GM18873 (cell line): ENCODE data around the gene KDM4B.

Experiments
- ATAC-seq: cut with Tn5 transposase; IDR thresholded peaks from one replicate; pipeline ENCODE4 v1.9.1; 2021; ENCODE audit warnings: mild to moderate bottlenecking, moderate library complexity, moderate number of reproducible peaks; ENCODE audit not compliant: unreplicated experiment, low FRiP score

The KDM4B gene

GRCh38 chr19:4983346-4984105, 14.6 kb downstream of the KDM4B start:
- ATAC-seq, result no peak

GRCh38 chr19:4984106-4984380, 15.1 kb downstream of the KDM4B start:
- ATAC-seq, result no peak

- no peak for ATAC-seq
These were observed 15.6 kb downstream of the KDM4B start for GRCh38 chr19:4984438-4984990.

GRCh38 chr19:4985551-4985991, 16.7 kb downstream of the KDM4B start:
- ATAC-seq, result no peak

- ATAC-seq, result no peak
These were observed 17.1 kb downstream of the KDM4B start for GRCh38 chr19:4986056-4986455.

GRCh38 chr19:4986471-4986891, 17.6 kb downstream of the KDM4B start:
- no peak for ATAC-seq

- no peak for ATAC-seq
These were observed 18.3 kb downstream of the KDM4B start for GRCh38 chr19:4987256-4987655.

GRCh38 chr19:4987692-4988370, 18.9 kb downstream of the KDM4B start:
- ATAC-seq, result no peak

GRCh38 chr19:4988770-4989251, 19.9 kb downstream of the KDM4B start:
- ATAC-seq, result no peak

GRCh38 chr19:4990306-4990705, 21.4 kb downstream of the KDM4B start:
- ATAC-seq, result no peak

- no peak for ATAC-seq
These were observed 22.6 kb downstream of the KDM4B start for GRCh38 chr19:4991538-4991937.

GRCh38 chr19:4991996-4992698, 23.2 kb downstream of the KDM4B start:
- ATAC-seq, result no peak

GRCh38 chr19:4993683-4994082, 24.8 kb downstream of the KDM4B start:
- ATAC-seq, result no peak

GRCh38 chr19:4996701-4997100, 27.8 kb downstream of the KDM4B start:
- no peak for ATAC-seq

- no peak for ATAC-seq
These were observed 28.4 kb downstream of the KDM4B start for GRCh38 chr19:4997297-4997696.

GRCh38 chr19:5000120-5000611, 31.3 kb downstream of the KDM4B start:
- no peak for ATAC-seq

GRCh38 chr19:5001615-5002014, 32.7 kb downstream of the KDM4B start:
- no peak for ATAC-seq

GRCh38 chr19:5002143-5002542, 33.2 kb downstream of the KDM4B start:
- ATAC-seq, result no peak

- ATAC-seq, result no peak
These were observed 34.9 kb downstream of the KDM4B start for GRCh38 chr19:5003781-5004180.

- ATAC-seq, result no peak
These were observed 36.2 kb downstream of the KDM4B start for GRCh38 chr19:5005096-5005495.

- ATAC-seq, result no peak
These were observed 37.3 kb downstream of the KDM4B start for GRCh38 chr19:5006201-5006600.
